ENCODE data around the gene AKT3.

The AKT3 gene

DNA sequence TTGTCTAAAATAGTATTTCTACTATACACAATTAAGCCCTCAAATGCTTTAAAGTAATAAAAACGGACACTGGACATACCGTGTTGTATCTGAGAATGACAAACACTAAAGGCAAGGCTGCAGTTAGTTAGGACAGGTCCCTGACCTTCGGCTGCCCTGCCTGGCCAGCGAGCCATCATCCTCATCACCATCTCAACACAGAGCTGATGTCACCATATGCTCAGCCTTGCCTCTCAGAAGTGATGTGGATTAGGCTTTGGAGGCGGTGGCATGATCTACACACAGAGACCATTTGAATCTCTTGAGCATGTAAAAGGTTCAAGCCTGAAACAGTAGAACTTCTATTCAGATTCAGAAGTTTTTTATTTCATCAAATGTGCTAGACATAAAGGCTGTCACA is 349.5 kb downstream of the AKT3 start:
- DNase-seq: no peak

DNA sequence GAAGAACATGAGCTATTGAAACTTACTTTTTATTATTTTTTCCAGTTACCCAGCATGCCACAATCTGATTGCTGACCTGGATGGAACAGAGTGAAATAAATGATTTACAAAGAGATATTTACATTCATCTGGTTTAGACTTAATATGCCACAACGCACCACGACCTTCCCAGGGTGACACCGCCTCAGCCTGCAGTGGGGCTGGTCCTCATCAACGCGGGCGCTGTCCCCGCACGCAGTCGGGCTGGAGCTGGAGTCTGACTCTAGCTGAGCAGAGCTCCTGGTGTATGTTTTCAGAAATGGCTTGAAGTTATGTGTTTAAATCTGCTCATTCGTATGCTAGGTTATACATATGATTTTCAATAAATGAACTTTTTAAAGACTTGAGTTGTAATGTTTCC is 350.3 kb downstream of the AKT3 start:
- no peak for DNase-seq

- DNase-seq: no peak
Observed at GRCh38 chr1:243499248-243499647, 350.8 kb downstream of the AKT3 start.

DNA sequence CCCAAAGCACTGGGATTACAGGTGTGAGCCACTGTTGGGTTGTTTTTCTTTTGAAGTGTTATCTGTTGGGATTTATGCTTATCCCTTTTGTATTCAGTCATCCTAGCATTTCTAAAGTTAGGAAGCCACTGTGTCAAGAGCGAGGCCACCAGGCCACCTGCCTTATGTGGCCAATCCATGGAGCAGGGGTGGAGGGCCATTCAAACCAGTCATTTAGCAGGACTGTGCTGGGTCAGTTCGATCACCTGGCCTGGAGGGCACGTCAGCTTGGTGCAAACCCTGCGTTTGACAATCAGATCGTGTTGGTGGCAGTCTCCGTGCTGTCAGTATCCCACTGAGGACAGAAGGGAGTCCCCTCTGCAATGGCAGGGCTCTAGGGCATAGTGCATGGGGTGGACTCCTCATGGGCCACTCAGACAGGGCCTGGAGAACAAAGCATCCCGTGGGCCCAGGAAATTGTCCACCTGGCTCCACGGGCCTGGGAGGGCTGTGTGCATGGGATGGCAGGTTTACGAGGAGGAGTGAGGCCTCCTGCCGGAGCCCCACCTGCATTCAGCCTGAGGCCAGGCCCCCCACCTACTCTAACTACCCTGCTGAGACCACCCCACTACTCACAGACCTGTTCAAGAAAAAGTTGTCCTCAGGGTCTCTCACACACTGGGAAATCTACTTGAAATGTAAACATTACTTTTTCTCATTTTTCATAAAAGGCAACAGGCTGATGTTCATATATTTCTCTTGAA is 351.9 kb downstream of the AKT3 start:
- DNase-seq: no peak

DNA sequence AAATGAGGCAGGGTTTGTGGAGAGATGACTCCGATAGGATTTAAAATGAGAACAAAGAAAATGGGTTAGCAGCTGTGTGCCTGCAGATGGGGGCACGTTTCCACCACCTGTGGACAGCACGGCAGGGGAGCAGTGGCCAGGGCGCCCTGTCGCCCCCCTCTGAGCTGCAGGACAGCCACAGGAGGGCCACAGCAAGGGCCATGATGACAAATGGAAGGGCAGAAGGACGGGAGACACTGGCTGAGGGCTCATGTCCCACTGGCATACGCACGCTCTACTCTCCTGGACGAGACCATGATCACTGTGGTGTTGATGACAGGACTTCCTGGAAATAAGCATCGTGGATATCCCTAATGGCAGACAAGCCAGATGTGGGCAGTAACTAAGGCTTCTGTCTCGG is 353.2 kb downstream of the AKT3 start:
- no peak for DNase-seq

- no peak for DNase-seq
Observed at GRCh38 chr1:243496187-243496646, 353.8 kb downstream of the AKT3 start.

DNA sequence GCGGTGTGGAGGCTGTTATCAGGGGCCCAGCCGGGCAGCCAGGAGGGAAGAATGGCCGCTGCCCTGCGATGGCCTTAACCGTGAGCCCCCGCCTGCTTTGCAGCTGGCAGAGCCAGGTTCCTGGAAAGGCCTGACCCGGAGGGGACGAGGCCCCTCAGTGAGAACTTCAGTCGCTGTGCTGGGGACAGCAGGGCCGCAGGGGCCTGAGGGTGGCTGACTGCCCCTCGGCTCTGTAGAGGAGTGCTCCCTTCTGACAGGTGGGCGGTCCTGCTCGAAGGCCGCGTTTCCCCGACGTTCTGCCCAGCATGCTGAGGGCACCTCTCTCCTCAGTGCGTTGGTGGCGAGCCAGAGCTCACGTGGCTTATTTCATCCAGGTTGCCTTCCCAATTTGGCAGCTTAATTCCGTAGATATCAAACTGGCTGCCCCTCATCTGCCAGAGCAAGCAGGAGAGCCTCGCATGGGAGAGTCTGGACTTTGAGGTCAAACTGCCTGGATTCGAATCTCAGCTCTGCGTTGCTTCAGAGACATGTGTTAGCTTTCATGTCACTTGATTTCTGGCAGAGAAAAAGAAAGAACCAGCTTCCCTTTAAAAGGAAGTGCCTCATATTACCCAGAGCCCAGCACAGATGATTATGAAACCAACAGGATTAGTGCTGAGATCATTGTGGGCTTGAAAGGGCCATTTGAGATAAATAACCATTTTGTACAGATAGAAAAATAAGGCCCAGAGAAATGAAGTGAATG is 354.4 kb downstream of the AKT3 start:
- peak; percentile 45 for DNase-seq

DNA sequence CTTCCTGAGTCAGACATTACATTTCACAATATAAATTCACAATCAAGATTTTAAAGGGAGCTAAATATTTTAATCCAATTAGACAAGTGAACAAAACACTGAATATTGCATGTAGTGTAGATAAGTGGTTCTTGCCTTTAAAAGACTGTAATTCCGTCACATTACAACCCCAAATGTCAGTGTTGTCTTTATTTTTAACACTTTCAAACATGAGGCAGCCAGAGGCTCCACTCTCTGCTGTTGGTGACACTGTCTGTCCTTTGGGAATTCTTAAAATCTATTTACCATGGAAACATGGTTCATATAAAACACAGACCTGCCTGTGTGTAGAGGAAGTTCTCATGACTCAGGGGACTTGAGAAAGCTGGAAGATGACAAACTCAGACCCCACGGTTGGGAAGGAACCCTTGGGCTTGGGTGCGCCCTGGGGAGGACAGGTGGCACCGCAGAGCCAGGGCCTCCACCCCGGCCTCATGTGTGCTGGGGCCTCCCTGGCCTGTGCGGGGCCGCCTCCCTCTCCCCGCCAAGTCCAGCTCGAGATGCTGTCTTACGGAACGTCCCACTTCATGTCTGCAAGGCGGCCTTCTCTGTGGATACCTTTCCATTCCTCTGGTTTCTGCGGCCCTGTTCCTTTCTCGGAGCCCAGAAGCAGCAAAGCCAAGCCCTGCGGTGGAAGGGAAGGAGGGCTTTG is 355.2 kb downstream of the AKT3 start:
- no peak for DNase-seq

DNA sequence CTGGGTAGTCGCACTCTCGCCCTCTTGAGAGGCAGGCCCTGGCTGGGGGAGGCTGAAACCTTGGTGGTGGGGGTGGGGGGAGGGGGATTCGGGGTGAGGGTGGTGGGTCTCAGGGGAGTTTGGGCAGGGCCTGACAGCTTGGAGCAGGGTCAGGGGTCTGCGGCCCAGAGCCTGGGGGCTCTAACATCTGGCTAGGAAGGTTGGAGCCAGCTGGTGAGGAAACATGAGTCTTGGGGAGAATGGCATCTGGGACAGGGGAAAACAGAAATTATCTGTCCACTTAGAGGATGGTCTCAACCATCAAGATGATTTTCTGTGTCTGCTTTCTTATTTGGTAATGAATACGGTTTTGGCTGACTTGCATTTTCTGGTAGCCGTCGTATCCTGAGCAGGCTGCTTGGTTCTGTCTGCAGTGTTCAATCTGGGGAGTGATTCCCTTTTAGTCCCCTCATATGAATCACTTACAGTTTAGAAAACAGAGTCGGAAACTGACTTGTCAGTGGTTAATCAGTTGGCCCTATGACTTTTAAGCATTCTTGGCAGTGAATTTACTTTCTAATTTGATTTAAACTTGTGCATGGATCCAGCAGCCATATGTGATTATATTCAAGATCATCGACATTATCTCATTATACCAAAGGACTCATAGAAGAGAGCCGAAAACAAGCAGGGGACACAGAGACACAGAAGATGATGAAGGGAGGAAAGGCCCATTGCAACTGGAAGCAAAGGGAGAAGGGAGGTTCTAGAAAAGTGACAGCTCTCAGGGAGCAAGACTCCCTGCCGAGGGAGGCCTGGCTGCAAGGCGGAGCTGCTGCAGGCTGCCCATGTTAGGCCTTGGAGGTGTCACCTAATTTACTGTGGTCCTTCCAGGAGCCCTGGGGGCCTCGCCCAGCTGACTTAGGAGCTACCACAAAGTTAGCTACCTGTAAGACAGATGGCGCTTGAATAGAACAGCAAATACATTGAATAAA is 356.6 kb downstream of the AKT3 start:
- DNase-seq: no peak

GRCh38 chr1:243490748-243491686 is 359.0 kb downstream of the AKT3 start:
- no peak for DNase-seq

GRCh38 chr1:243489681-243490546 is 360.1 kb downstream of the AKT3 start:
- DNase-seq: no peak

DNA sequence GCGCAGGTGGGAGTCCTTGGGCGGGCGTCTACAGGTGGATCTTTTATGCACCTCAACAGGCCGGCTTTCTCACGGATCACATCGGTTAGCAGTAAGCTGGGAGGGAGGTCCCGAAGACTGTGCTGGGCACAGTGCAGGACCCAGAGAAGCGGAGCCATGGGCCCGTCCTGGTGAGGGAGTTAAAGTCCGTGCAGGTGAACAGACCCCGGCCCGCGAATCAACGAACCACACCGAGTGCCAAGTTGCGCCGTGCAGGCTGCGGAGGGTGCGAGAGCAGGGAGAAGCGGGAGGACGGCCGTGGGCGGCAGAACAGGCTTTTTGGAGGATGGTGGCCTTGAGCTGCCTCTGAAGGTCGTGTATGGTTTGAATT is 360.9 kb downstream of the AKT3 start:
- DNase-seq: no peak

GRCh38 chr1:243488459-243489157 is 361.4 kb downstream of the AKT3 start:
- DNase-seq: no peak

DNA sequence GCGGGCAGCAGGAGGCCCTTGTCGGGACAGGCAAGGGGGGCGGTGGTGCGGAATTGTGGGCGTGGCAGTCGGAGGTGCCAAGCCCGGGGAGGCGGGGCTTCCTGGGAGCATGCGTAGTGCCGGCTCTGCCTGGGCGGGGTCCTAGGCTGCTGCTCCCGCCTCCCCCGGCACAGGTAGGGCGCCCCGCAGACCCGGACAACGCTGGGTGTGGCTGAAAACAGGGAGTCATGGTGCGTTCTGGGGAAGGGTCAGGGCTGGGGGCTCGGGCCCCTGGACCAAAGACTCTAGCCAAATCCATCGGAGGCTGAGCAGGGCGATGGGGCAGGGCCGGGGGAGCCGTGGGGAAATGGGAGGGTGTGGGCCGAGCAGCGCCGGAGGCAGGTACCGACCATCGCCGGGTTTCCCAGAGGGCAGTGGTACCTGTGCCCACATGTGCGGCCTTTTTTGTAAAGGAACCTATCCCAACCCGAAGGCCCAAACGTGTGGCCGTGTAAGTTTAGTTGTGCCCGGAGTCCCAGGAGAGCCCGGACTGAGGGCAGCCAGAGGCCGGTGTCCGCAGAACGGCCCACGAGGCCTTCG is 362.3 kb downstream of the AKT3 start:
- no peak for DNase-seq

DNA sequence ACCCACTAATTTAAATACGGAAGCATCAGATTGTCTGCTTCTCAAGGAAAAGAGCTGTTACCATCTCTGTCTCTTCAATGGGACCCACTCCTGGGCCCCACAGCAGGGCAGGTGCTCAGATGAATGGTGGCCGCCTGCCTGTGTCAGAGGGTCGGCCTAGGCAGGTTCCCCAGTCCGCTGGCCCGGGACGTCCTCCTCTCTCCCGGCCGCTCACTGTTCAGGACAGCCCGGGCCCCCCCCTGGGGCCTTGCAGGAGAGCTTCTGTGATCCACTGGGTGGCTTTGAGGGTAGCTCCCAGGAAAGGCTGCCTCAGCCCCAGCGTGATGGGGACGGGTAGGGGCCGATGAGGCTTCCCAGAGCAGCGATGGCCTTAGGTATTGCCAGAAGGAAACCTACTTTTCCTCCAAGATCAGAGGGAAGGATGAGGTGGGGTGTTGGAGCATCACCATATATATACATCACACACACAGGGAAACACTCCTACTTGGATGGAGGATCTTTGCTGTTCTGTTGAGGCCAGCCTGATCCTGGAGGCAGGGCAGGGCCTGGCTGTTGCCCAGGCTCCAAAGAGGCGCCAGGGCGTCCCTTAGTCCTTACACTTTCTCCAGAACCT is 362.9 kb downstream of the AKT3 start:
- no peak for DNase-seq

GRCh38 chr1:243483952-243484351 is 366.1 kb downstream of the AKT3 start:
- DNase-seq: no peak

- DNase-seq: no peak
Observed at GRCh38 chr1:243483071-243483771, 366.8 kb downstream of the AKT3 start.

All from HCEC 1CT (cell line).